Activated T-helper 9 cell treated with anti-CD3 and anti-CD28 coated beads, Interleukin-2, amount 50 U/mL, for 16 hours (primary cell): ENCODE measurements around the gene TNFRSF6B.
"Not testable (repeated sequence)": the region's sequence is repeated elsewhere in the genome, so short reads cannot be mapped to it uniquely, and the experiment has no call there.

Source experiments
- DNase-seq: peaks from one replicate; pipeline ENCODE4 v3.0.0-alpha.2; 2020; ENCODE audit warnings: low read depth

Gene TNFRSF6B

GRCh38 chr20:63708301-63709148, 12.1 kb downstream of the TNFRSF6B start:
- no peak for DNase-seq

GRCh38 chr20:63709149-63709527, 12.7 kb downstream of the TNFRSF6B start:
- DNase-seq, result no peak

GRCh38 chr20:63711085-63711645, 14.7 kb downstream of the TNFRSF6B start:
- no peak for DNase-seq

GRCh38 chr20:63712191-63712590, 15.7 kb downstream of the TNFRSF6B start:
- DNase-seq, result no peak

GRCh38 chr20:63714858-63715257, 18.4 kb downstream of the TNFRSF6B start:
- no peak for DNase-seq

- DNase-seq, result no peak
Observed at GRCh38 chr20:63718996-63719395, 22.5 kb downstream of the TNFRSF6B start.

GRCh38 chr20:63722967-63723622, 26.6 kb downstream of the TNFRSF6B start:
- DNase-seq, result not testable (repeated sequence)

- not testable (repeated sequence) for DNase-seq
Observed at GRCh38 chr20:63730189-63730733, 33.8 kb downstream of the TNFRSF6B start.

- no peak for DNase-seq
Observed at GRCh38 chr20:63731410-63731809, 35.0 kb downstream of the TNFRSF6B start.

- DNase-seq, result no peak
Observed at GRCh38 chr20:63732118-63733095, 36.0 kb downstream of the TNFRSF6B start.

GRCh38 chr20:63733117-63733516, 36.7 kb downstream of the TNFRSF6B start:
- DNase-seq, result no peak

- no peak for DNase-seq
Observed at GRCh38 chr20:63733579-63734081, 37.2 kb downstream of the TNFRSF6B start.

GRCh38 chr20:63734111-63734945, 37.9 kb downstream of the TNFRSF6B start:
- no peak for DNase-seq

- no peak for DNase-seq
Observed at GRCh38 chr20:63734946-63735858, 38.8 kb downstream of the TNFRSF6B start.

- DNase-seq, result peak; percentile 49
Observed at GRCh38 chr20:63735859-63736718, 39.6 kb downstream of the TNFRSF6B start, which contains the start of gene LIME1. Gene LIME1 (plus strand): TSS chr20:63736664. CDS start chr20:63737550, 886 bp downstream.

- DNase-seq, result peak; percentile 37
Observed at GRCh38 chr20:63736893-63737694, 40.6 kb downstream of the TNFRSF6B start.

GRCh38 chr20:63737695-63737944, 41.2 kb downstream of the TNFRSF6B start:
- DNase-seq, result no peak
